ENCODE measurements around the gene GPR3.

GRCh38 chr1:27383661-27384060 lies 8.8 kb upstream of the GPR3 start:
- no peak for TF ChIP-seq EP300 (IDR thresholded peaks at IDR 0.05)
- TF ChIP-seq CTCF (IDR thresholded peaks at IDR 0.05) = no peak

Measured in stomach (tissue), 4 donors.